NCI-H526 treated with DMSO at 0.1 percent for 48 hours (cell line): ENCODE data around the gene ARHGEF7.

Experiments
- DNase-seq: peaks from one replicate; lab custom pipeline; 2025; lab: John Stamatoyannopoulos, UW

The ARHGEF7 gene

GRCh38 chr13:111139452-111139851, 24.3 kb downstream of the ARHGEF7 start:
- DNase-seq, result no peak

GRCh38 chr13:111139873-111140561, 24.9 kb downstream of the ARHGEF7 start:
- DNase-seq, result no peak

- DNase-seq, result no peak
Measured at GRCh38 chr13:111140562-111141105, 25.5 kb downstream of the ARHGEF7 start.

GRCh38 chr13:111142472-111142871, 27.4 kb downstream of the ARHGEF7 start:
- no peak for DNase-seq

- DNase-seq, result no peak
Measured at GRCh38 chr13:111143865-111144540, 28.9 kb downstream of the ARHGEF7 start.

GRCh38 chr13:111145071-111145470, 30.0 kb downstream of the ARHGEF7 start:
- no peak for DNase-seq

- DNase-seq, result no peak
Measured at GRCh38 chr13:111145506-111145905, 30.4 kb downstream of the ARHGEF7 start.

- peak; percentile 52 for DNase-seq
Measured at GRCh38 chr13:111152844-111153243, 37.7 kb downstream of the ARHGEF7 start.

GRCh38 chr13:111153279-111153976, 38.3 kb downstream of the ARHGEF7 start:
- peak; percentile 87 for DNase-seq

GRCh38 chr13:111153977-111154332, 38.8 kb downstream of the ARHGEF7 start:
- no peak for DNase-seq

- no peak for DNase-seq
Measured at GRCh38 chr13:111156421-111156820, 41.3 kb downstream of the ARHGEF7 start.

- no peak for DNase-seq
Measured at GRCh38 chr13:111158136-111158805, 43.2 kb downstream of the ARHGEF7 start.

GRCh38 chr13:111159362-111160320, 44.5 kb downstream of the ARHGEF7 start:
- no peak for DNase-seq

GRCh38 chr13:111160648-111161047, 45.5 kb downstream of the ARHGEF7 start:
- no peak for DNase-seq

GRCh38 chr13:111161601-111162600, 46.8 kb downstream of the ARHGEF7 start:
- DNase-seq, result no peak

GRCh38 chr13:111165241-111166010, 50.3 kb downstream of the ARHGEF7 start:
- no peak for DNase-seq

- DNase-seq, result no peak
Measured at GRCh38 chr13:111166882-111167675, 52.0 kb downstream of the ARHGEF7 start.

GRCh38 chr13:111168107-111168506, 53.0 kb downstream of the ARHGEF7 start:
- DNase-seq, result no peak
